Left lung (tissue), 10 donors: ENCODE measurements around the gene AMIGO3. TPM values are rescaled to one million over a fixed set of nuclear protein-coding genes. Genes with fewer than 3 reads are reported as not detected.
"Not testable (repeated sequence)": the region's sequence is repeated elsewhere in the genome, so short reads cannot be mapped to it uniquely, and the experiment has no call there.

Experiments used
- ATAC-seq: fragments of 200-7000 bp; cut with Tn5 transposase; one replicate; pipeline ENCODE4 v1.9.1; 2020; ENCODE audit warnings: moderate library complexity
- DNase-seq, 4 donors: peaks; one replicate each; pipeline ENCODE4 v3.0.0-alpha.2; 2013 to 2020
- H3K27ac ChIP-seq, 2 donors: fragments of 200-600 bp; sonication (generic) in 1 of 2; one replicate each; pipeline versions ENCODE4 v1.5.0 to v1.8.0; 2020 to 2021
- H3K27me3 ChIP-seq, 2 donors: fragments of 200-600 bp; sonication (generic) in 1 of 2; one replicate each; pipeline versions ENCODE4 v1.5.0 to v1.8.0; 2020 to 2021
- H3K36me3 ChIP-seq, 2 donors: fragments of 200-600 bp; sonication (generic) in 1 of 2; one replicate each; pipeline versions ENCODE4 v1.5.0 to v1.8.0; 2020 to 2021
- H3K4me1 ChIP-seq, 2 donors: fragments of 200-600 bp; one replicate each; pipeline ENCODE4 v1.8.0; 2021
- H3K4me3 ChIP-seq, 2 donors: fragments of 200-600 bp; sonication (generic) in 1 of 2; one replicate each; pipeline versions ENCODE4 v1.5.0 to v1.8.0; 2020 to 2021; ENCODE audit warnings: mild to moderate bottlenecking in 1 of 2
- H3K9me3 ChIP-seq, 2 donors: fragments of 200-600 bp; sonication (generic) in 1 of 2; one replicate each; pipeline versions ENCODE4 v1.5.0 to v1.8.0; 2020 to 2021
- CTCF ChIP-seq, 2 donors: fragments of 200-600 bp; sonication (generic) in 1 of 2; IDR thresholded peaks; one replicate each; pipeline versions ENCODE4 v1.5.0 to v1.8.0; 2021; ENCODE audit warnings: antibody characterized with exemption in 2 of 2
- intact Hi-C, 2 donors: fragments of 100-400 bp; cut with DNase I; formaldehyde crosslinking; loops; one replicate each; pipeline versions ENCODE4 v1.11.2 to v1.14.2; 2022
- polyA plus RNA-seq, 6 donors: library from polyadenylated mRNA; unstranded; fragments of 120-200 nt; gene quantifications; one replicate each; pipeline ENCODE4 v1.2.1, GENCODE V29; 2013; ENCODE audit not compliant: insufficient read length in 6 of 6
- total RNA-seq, 2 donors: library from RNA; stranded (reverse); fragmentation: NEBNext Ultra II Directional; extraction: Animal tissue kit (Norgen Biotek cat#: 25700); gene quantifications; one replicate each; pipeline ENCODE4 v1.2.1, GENCODE V29; 2021
- donor health status: DM: no; HTN: yes; CAD: no.
- donor health status: DM: no; HTN: no; CAD: no.

AMIGO3 gene
- total and polyA plus RNA-seq, 8 donors: 0.47 to 2.4 (median 1.8) TPM; not detected in 1

GRCh38 chr3:49701388-49702077, 18.0 kb downstream of the AMIGO3 start:
- no peak for ATAC-seq

GRCh38 chr3:49700453-49701128, 18.9 kb downstream of the AMIGO3 start:
- Histone ChIP-seq H3K4me1 (peaks cover 0 to 6% of the 10 kb centered on the region in 2 donors), H3K27ac (no peak overlapping the region), H3K27me3 (no peaks in the 10 kb centered on the region), H3K36me3 (peaks cover 0 to 83% of the 10 kb centered on the region in 2 donors), H3K9me3 (no peaks in the 10 kb centered on the region), H3K4me3 (no peak overlapping the region)
- ATAC-seq (no peak), DNase-seq (no peak)
- intact Hi-C loops: no loop called here
- no peak for TF ChIP-seq CTCF (IDR thresholded peaks at IDR 0.05)

More at GRCh38 chr3:49701388-49702077, 18.0 kb downstream of the AMIGO3 start:
- intact Hi-C loops: no loop called here
- H3K9me3 ChIP-seq: no peaks in the 10 kb centered on the region
- peaks cover 0 to 6% of the 10 kb centered on the region in 2 donors for H3K4me1 ChIP-seq
- DNase-seq: peak in 1 of 4 donors; percentile 73
- no peak overlapping the region for H3K27ac ChIP-seq
- H3K4me3 ChIP-seq: no peak overlapping the region
- peak in 1 of 2 donors; percentile 18 for TF ChIP-seq CTCF (IDR thresholded peaks at IDR 0.05)
- no peaks in the 10 kb centered on the region for H3K27me3 ChIP-seq
- peaks cover 0 to 93% of the 10 kb centered on the region in 2 donors for H3K36me3 ChIP-seq

GRCh38 chr3:49700014-49700413, 19.5 kb downstream of the AMIGO3 start:
- ATAC-seq (no peak), DNase-seq (no peak)
- no peaks in the 10 kb centered on the region for H3K27me3 ChIP-seq
- H3K27ac ChIP-seq: no peak overlapping the region
- peaks cover 0 to 6% of the 10 kb centered on the region in 2 donors for H3K4me1 ChIP-seq
- no peak overlapping the region for H3K4me3 ChIP-seq
- intact Hi-C loops: no loop called here
- peaks cover 0 to 77% of the 10 kb centered on the region in 2 donors for H3K36me3 ChIP-seq
- no peaks in the 10 kb centered on the region for H3K9me3 ChIP-seq
- TF ChIP-seq CTCF (IDR thresholded peaks at IDR 0.05): no peak

- no peak overlapping the region for H3K4me3 ChIP-seq
- no peak for TF ChIP-seq CTCF (IDR thresholded peaks at IDR 0.05)
- no peaks in the 10 kb centered on the region for H3K9me3 ChIP-seq
- H3K27me3 ChIP-seq: no peaks in the 10 kb centered on the region
- intact Hi-C loops: no loop called here
- H3K36me3 ChIP-seq: peaks cover 0 to 73% of the 10 kb centered on the region in 2 donors
- ATAC-seq (peak; percentile 4), DNase-seq (no peak)
- no peak overlapping the region for H3K27ac ChIP-seq
- H3K4me1 ChIP-seq: peaks cover 0 to 6% of the 10 kb centered on the region in 2 donors
Observed at GRCh38 chr3:49699281-49699979, 20.1 kb downstream of the AMIGO3 start.

GRCh38 chr3:49695350-49696015, 24.0 kb downstream of the AMIGO3 start:
- DNase-seq, intact Hi-C loops, H3K27me3 ChIP-seq, H3K4me3 ChIP-seq, ATAC-seq, H3K27ac ChIP-seq, H3K9me3 ChIP-seq: not testable (repeated sequence)
- H3K4me1 ChIP-seq: peaks cover 5 to 18% of the 10 kb centered on the region in 2 donors
- H3K36me3 ChIP-seq: peaks cover 0 to 43% of the 10 kb centered on the region in 2 donors

- DNase-seq: peak in 1 of 4 donors; percentile 17
- H3K9me3 ChIP-seq, intact Hi-C loops, H3K27me3 ChIP-seq, H3K4me3 ChIP-seq, H3K27ac ChIP-seq, ATAC-seq: not testable (repeated sequence)
- peaks cover 9 to 26% of the 10 kb centered on the region in 2 donors for H3K4me1 ChIP-seq
- peaks cover 0 to 34% of the 10 kb centered on the region in 2 donors for H3K36me3 ChIP-seq
Observed at GRCh38 chr3:49694409-49695070, 24.9 kb downstream of the AMIGO3 start.

- DNase-seq: peak in 1 of 4 donors; percentile 12
- H3K36me3 ChIP-seq, H3K27ac ChIP-seq, H3K9me3 ChIP-seq, intact Hi-C loops, ATAC-seq, H3K4me3 ChIP-seq: not testable (repeated sequence)
- Histone ChIP-seq H3K27me3 (peaks cover 0 to 11% of the 10 kb centered on the region in 2 donors), H3K4me1 (peaks cover 9 to 35% of the 10 kb centered on the region in 2 donors)
Observed at GRCh38 chr3:49691481-49691880, 28.0 kb downstream of the AMIGO3 start.

GRCh38 chr3:49690856-49691255, 28.6 kb downstream of the AMIGO3 start:
- ATAC-seq, H3K36me3 ChIP-seq, DNase-seq, H3K9me3 ChIP-seq, intact Hi-C loops, H3K27ac ChIP-seq: not testable (repeated sequence)
- Histone ChIP-seq H3K27me3 (peaks cover 0 to 17% of the 10 kb centered on the region in 2 donors), H3K4me3 (peak overlapping the region in 1 of 2 donors; percentile 99), H3K4me1 (peaks cover 9 to 40% of the 10 kb centered on the region in 2 donors)
